Body of pancreas (tissue), 4 donors: Measurements from ENCODE around the gene SGMS2. TPM values are rescaled to one million over a fixed set of nuclear protein-coding genes. Genes with fewer than 3 reads are reported as not detected.

Experiments
- ATAC-seq: fragments of 150-250 bp; one replicate; pipeline ENCODE4 v1.9.1; 2016
- DNase-seq, 4 donors: peaks; one replicate each; pipeline ENCODE4 v3.0.0-alpha.2; 2019
- H3K27ac ChIP-seq, 4 donors: fragments of 200-600 bp; sonication (generic); 1 replicate in 3 of 4; 2 replicates in 1 of 4; pipeline versions ENCODE4 v1.5.1 to v1.6.1; 2016 to 2019; ENCODE audit warnings: mild to moderate bottlenecking in 1 of 4, mixed read lengths in 1 of 4, moderate library complexity in 1 of 4
- H3K27me3 ChIP-seq, 2 donors: fragments of 200-600 bp; sonication (generic); one replicate each; pipeline ENCODE4 v1.6.0; 2016; ENCODE audit warnings: mild to moderate bottlenecking in 1 of 2
- H3K36me3 ChIP-seq, 2 donors: fragments of 200-600 bp; sonication (generic); replicated peaks in 1 of 2; 2 replicates each; pipeline ENCODE4 v1.5.1; 2016; ENCODE audit warnings: low read depth in 2 of 2; ENCODE audit not compliant: insufficient read depth in 1 of 2
- H3K4me1 ChIP-seq: fragments of 200-600 bp; sonication (generic); one replicate; pipeline ENCODE4 v1.6.0; 2016
- H3K4me3 ChIP-seq, 2 donors: fragments of 200-600 bp; sonication (generic); 1 replicate in 1 of 2; 2 replicates in 1 of 2; pipeline ENCODE4 v1.5.1; 2016 to 2019
- H3K9me3 ChIP-seq, 3 donors: fragments of 200-600 bp; sonication (generic); 1 replicate in 2 of 3; 2 replicates in 1 of 3; pipeline ENCODE4 v1.5.1; 2016
- CTCF ChIP-seq, 7 experiments: fragments of 450-650 bp in 4 of 7; fragments of 200-600 bp in 3 of 7; sonication (generic) in 3 of 7; IDR thresholded peaks; one replicate each; pipeline ENCODE4 v1.5.1; 2016 to 2019; ENCODE audit warnings: antibody characterized with exemption in 7 of 7
- POLR2A ChIP-seq, 3 donors: fragments of 450-650 bp; IDR thresholded peaks; one replicate each; pipeline ENCODE4 v1.6.1; 2016; ENCODE audit warnings: antibody characterized with exemption in 3 of 3, mild to moderate bottlenecking in 2 of 3
- WGBS, 2 donors: methylation state at CpG; one replicate each; pipeline ENCODE4 v1.1.5; 2017; 5-methylcytosine and 5-hydroxymethylcytosine counted together
- intact Hi-C: fragments of 100-400 bp; cut with DNase I; formaldehyde crosslinking; loops from one replicate; pipeline ENCODE4 v1.15.1; 2023
- small RNA-seq: library from RNA; depleted of rRNA; stranded (forward); fragments of <200 nt; gene quantifications from one replicate; pipeline ENCODE3, GENCODE V24; 2016
- total RNA-seq, 2 donors: library from RNA; depleted of rRNA; stranded (reverse); fragments of >200 nt; gene quantifications; one replicate each; pipeline ENCODE4 v1.1.0, GENCODE V29; 2016

Gene SGMS2
- total RNA-seq, 2 donors from 2014 or later: 32.2 to 36.9 TPM

DNA sequence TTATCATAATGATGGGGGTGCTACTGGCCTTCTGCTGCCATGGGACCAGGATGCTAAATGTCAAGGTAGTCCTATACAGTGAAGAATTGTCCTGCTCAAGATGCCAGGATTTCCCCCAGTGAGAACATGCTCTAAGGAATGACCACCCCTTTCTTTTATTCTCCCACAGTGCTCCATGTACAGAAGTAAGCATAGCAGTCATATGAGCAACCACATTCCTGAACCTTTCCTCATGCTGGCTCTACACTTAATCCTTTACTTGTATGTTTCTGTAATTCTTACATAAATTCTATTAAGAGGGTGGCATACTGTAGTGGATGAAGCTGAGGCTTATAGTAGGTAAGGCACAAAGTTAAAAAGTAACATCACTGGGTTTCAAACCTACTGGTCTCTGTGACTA, 126.8 kb downstream of the SGMS2 start:
- no peak overlapping the region for H3K27ac ChIP-seq
- H3K27me3 ChIP-seq: no peaks in the 10 kb centered on the region
- intact Hi-C loops: no loop called here
- TF ChIP-seq POLR2A (IDR thresholded peaks at IDR 0.05) (no peak), CTCF (IDR thresholded peaks at IDR 0.05) (no peak)
- H3K9me3 ChIP-seq: peaks cover 0 to 6% (median 0%) of the 10 kb centered on the region in 3 donors
- ATAC-seq: no peak
- DNase-seq: no peak
- H3K4me1 ChIP-seq: no peaks in the 10 kb centered on the region
- no peak overlapping the region for H3K4me3 ChIP-seq
- H3K36me3 ChIP-seq: no peaks in the 10 kb centered on the region

DNA sequence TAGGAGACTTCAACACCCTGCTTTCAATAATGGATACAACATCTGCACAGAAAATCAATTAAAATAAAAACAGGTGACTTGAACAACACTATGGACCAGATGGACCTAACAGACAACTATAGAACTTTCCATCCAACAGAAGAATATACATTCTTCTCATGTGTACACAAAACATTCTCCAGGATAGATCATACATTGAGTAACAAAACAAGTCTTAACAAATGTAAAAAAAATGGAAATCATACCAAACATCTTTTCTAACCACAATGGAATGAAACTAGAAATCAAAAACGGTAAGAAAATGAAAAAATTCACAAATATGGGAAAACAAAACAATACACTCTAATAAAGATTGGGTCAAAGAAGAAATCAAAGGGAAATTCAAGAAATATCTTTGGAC, 131.3 kb downstream of the SGMS2 start:
- Histone ChIP-seq H3K27ac (no peak overlapping the region), H3K27me3 (no peaks in the 10 kb centered on the region), H3K9me3 (peaks cover 0 to 15% (median 0%) of the 10 kb centered on the region in 3 donors), H3K36me3 (no peaks in the 10 kb centered on the region), H3K4me3 (no peak overlapping the region), H3K4me1 (no peaks in the 10 kb centered on the region)
- DNase-seq: no peak
- no peak for ATAC-seq
- 48 to 78% methylated on average over 1 of the region's 1 CpG for WGBS, 2 donors
- TF ChIP-seq CTCF (IDR thresholded peaks at IDR 0.05) (no peak), POLR2A (IDR thresholded peaks at IDR 0.05) (no peak)
- intact Hi-C loops: no loop called here

Small RNA genes within 50 kb of the gene (small RNA-seq; reads per million reads assigned to genes)
- not detected for gene RNU6-733P

Other genes starting within 250 kb of the SGMS2 start
- gene PAPSS1, start 104.7 kb upstream of the SGMS2 start, total RNA-seq: 10 to 100 TPM; 15.8 to 42.3 TPM
- gene CYP2U1, start 106.6 kb downstream of the SGMS2 start, total RNA-seq: 1 to 10 TPM; 5.7 to 7.6 TPM
- 10 to 100 TPM; 23.9 to 34.6 TPM for gene HADH, start 165.0 kb downstream of the SGMS2 start, total RNA-seq